K562 (cell line): Measurements from ENCODE around the gene PLPP7. TPM values are rescaled to one million over a fixed set of nuclear protein-coding genes. Genes with fewer than 3 reads are reported as not detected.
A peak's percentile ranks its signal among the peaks of the same experiment; 100 is the strongest.
"Not testable (repeated sequence)": the region's sequence is repeated elsewhere in the genome, so short reads cannot be mapped to it uniquely, and the experiment has no call there.

Experiments used
- C11orf30 ChIP-seq: fragments of 450-650 bp; IDR thresholded peaks from 2 replicates; pipeline ENCODE4 v1.6.1; 2016; ENCODE audit warnings: low read depth, mild to moderate bottlenecking
- E2F3 ChIP-seq: fragments of 250-450 bp; sonication (Bioruptor Pico); IDR thresholded peaks from 2 replicates; pipeline ENCODE4 v1.4.0; 2020; ENCODE audit warnings: mild to moderate bottlenecking
- HDAC8 ChIP-seq: fragments of 450-650 bp; IDR thresholded peaks from 2 replicates; pipeline ENCODE4 v1.6.1; 2016; ENCODE audit warnings: mild to moderate bottlenecking, missing genetic modification characterization, moderate library complexity, missing compliant biosample characterization
- MAFK ChIP-seq: IDR thresholded peaks from 2 replicates; pipeline ENCODE4 v1.6.1; 2011; ENCODE audit warnings: low read length, improper control_type of control experiment
- MEF2D ChIP-seq: conservative IDR thresholded peaks from 2 replicates; pipeline ENCODE4 v1.6.1; 2016; ENCODE audit warnings: low read depth, missing genetic modification characterization, missing compliant biosample characterization
- NR2C1 ChIP-seq, 2 experiments: fragments of 450-650 bp; IDR thresholded peaks; 2 replicates each; pipeline ENCODE4 v1.6.1; 2017; ENCODE audit warnings: mild to moderate bottlenecking in 2 of 2, antibody characterized with exemption in 1 of 2, inconsistent platforms in 1 of 2, missing compliant biosample characterization in 1 of 2, missing genetic modification characterization in 1 of 2
- NR4A1 ChIP-seq, 2 experiments: fragments of 250-450 bp in 1 of 2; fragments of 450-650 bp in 1 of 2; sonication (Bioruptor Pico) in 1 of 2; IDR thresholded peaks; 2 replicates each; pipeline versions ENCODE4 v1.4.0 to v1.6.1; 2016 to 2020; ENCODE audit warnings: mild to moderate bottlenecking in 2 of 2, missing compliant biosample characterization in 1 of 2, missing genetic modification characterization in 1 of 2, moderate library complexity in 1 of 2
- PBX2 ChIP-seq, 2 experiments: IDR thresholded peaks in 1 of 2; conservative IDR thresholded peaks in 1 of 2; 2 replicates each; pipeline ENCODE4 v1.6.1; 2016; ENCODE audit warnings: low read depth in 2 of 2, mild to moderate bottlenecking in 1 of 2, missing compliant biosample characterization in 1 of 2, missing genetic modification characterization in 1 of 2, moderate library complexity in 1 of 2
- PTRF ChIP-seq: fragments of 450-650 bp; IDR thresholded peaks from 2 replicates; pipeline ENCODE4 v1.6.1; 2016; ENCODE audit warnings: mild to moderate bottlenecking, missing genetic modification characterization, missing compliant biosample characterization
- SMAD4 ChIP-seq: fragments of 250-450 bp; sonication (Bioruptor Pico); conservative IDR thresholded peaks from 2 replicates; pipeline ENCODE4 v1.8.0; 2021; ENCODE audit warnings: inconsistent platforms, mild to moderate bottlenecking, moderate library complexity
- SPI1 ChIP-seq: IDR thresholded peaks from 2 replicates; pipeline ENCODE4 v1.6.1; 2011; ENCODE audit warnings: low read depth, low read length, control low read depth, borderline replicate concordance
- TEAD1 ChIP-seq, 2 experiments: fragments of 450-650 bp in 1 of 2; sonication (generic) in 1 of 2; formaldehyde crosslinking; IDR thresholded peaks; 2 replicates each; pipeline versions ENCODE4 v1.4.0 to v1.8.0; 2020 to 2022; ENCODE audit warnings: mild to moderate bottlenecking in 2 of 2, missing genetic modification reagents in 1 of 2
- ZBTB9 ChIP-seq: fragments of 450-650 bp; formaldehyde crosslinking; IDR thresholded peaks from 2 replicates; pipeline ENCODE4 v1.4.0; 2020; ENCODE audit warnings: mild to moderate bottlenecking, moderate library complexity
- ZNF354B ChIP-seq: fragments of 250-450 bp; sonication (Bioruptor Pico); IDR thresholded peaks from 2 replicates; pipeline ENCODE4 v1.4.0; 2020
- ZNF41 ChIP-seq: fragments of 250-450 bp; sonication (Bioruptor Pico); conservative IDR thresholded peaks from 2 replicates; pipeline ENCODE4 v1.4.0; 2020; ENCODE audit warnings: mild to moderate bottlenecking
- ZNF449 ChIP-seq: fragments of 250-450 bp; sonication (Bioruptor Pico); IDR thresholded peaks from 2 replicates; pipeline ENCODE4 v1.8.0; 2022; ENCODE audit warnings: moderate library complexity, mild to moderate bottlenecking, inconsistent platforms
- ZNF592 ChIP-seq: fragments of 450-650 bp; IDR thresholded peaks from 2 replicates; pipeline ENCODE4 v1.6.1; 2017; ENCODE audit warnings: antibody characterized with exemption, mild to moderate bottlenecking
- polyA plus RNA-seq, 8 experiments: library from polyadenylated mRNA; depleted of rRNA in 4 of 8; stranded (reverse) in 5 of 8; unstranded in 3 of 8; fragments of >200 nt; fragmentation: Nextera tagmentation in 2 of 8; fragmentation: Illumina TruSeq in 1 of 8; extraction: Ambion mirVana in 2 of 8; extraction: Trizol in 1 of 8; gene quantifications; 2 replicates each; pipeline versions ENCODE4 v1.2.1 to v1.2.3, GENCODE V29; 2011 to 2014; ENCODE audit warnings: inconsistent platforms in 1 of 8, missing spikeins in 1 of 8
- total RNA-seq, 7 experiments: library from RNA; depleted of rRNA in 6 of 7; stranded (reverse); fragments of >200 nt in 6 of 7; fragmentation: Illumina TruSeq in 2 of 7; extraction: Trizol in 2 of 7; gene quantifications; 2 replicates each; pipeline versions ENCODE4 v1.2.1 to v1.2.3, GENCODE V29; 2011 to 2021; ENCODE audit warnings: low replicate concordance in 1 of 7

The PLPP7 gene
- total and polyA plus RNA-seq, 9 of the 15 experiments (the other 6 are each of a cell fraction or from before 2014, with no cell fraction given): 0.09 to 0.93 (median 0.18) TPM; not detected in 4

GRCh38 chr9:131356479-131356878, 67.0 kb downstream of the PLPP7 start (continued):
- TF ChIP-seq ZNF449 (CRISPR knock-in tag) (peak; percentile 80; the same call in 1 of the 2 replicates), MAFK (peak; percentile 69; the same call in 1 of the 2 replicates), PTRF (tag) (peak; percentile 71), ZNF354B (CRISPR knock-in tag) (peak; percentile 46; the same call in 1 of the 2 replicates), E2F3 (peak; percentile 54; the same call in 1 of the 2 replicates), C11orf30 (peak; percentile 97), TEAD1 (CRISPR knock-in tag; IDR thresholded peaks at IDR 0.05) (0 out of 4 replicates have a peak, but pooled peaks of 1 of the 2 experiments have one; percentile 47), SMAD4 (0 out of 2 replicates have a peak, but pooled peaks have one; percentile 25), ZBTB9 (CRISPR knock-in tag) (peak; percentile 59; the same call in 1 of the 2 replicates), SPI1 (peak; percentile 45; the same call in 1 of the 2 replicates), NR2C1 (tag; IDR thresholded peaks at IDR 0.05) (peak; percentile 71), HDAC8 (tag) (peak; percentile 67; the same call in 1 of the 2 replicates), ZNF592 (peak; percentile 96), ZNF41 (CRISPR knock-in tag) (peak; percentile 61; the same call in 1 of the 2 replicates), MEF2D (tag) (peak; percentile 73), NR4A1 (tag; IDR thresholded peaks at IDR 0.05) (peak; percentile 84), PBX2 (tag; conservative IDR thresholded peaks at IDR 0.05; ENCODE audit: low read depth) (peak; percentile 36)
- not testable (repeated sequence) for TF ChIP-seq NR2C1 (IDR thresholded peaks at IDR 0.05); NR4A1 (CRISPR knock-in tag; IDR thresholded peaks at IDR 0.05); PBX2 (CRISPR knock-in tag; IDR thresholded peaks at IDR 0.05; ENCODE audit: low read depth)
